Hepatocyte (in vitro differentiated cells): Measurements from ENCODE around the gene SPATA31E1. TPM values are rescaled to one million over a fixed set of nuclear protein-coding genes. Genes with fewer than 3 reads are reported as not detected.

Experiments
- DNase-seq: peaks from one replicate; pipeline ENCODE4 v3.0.0-alpha.2; 2016; ENCODE audit warnings: low spot score
- H2AFZ ChIP-seq: fragments of 200-600 bp; sonication (generic); 2 replicates; pipeline ENCODE4 v1.6.0; 2016; ENCODE audit warnings: antibody characterized with exemption, mild to moderate bottlenecking
- H3K27ac ChIP-seq: fragments of 200-600 bp; sonication (generic); 2 replicates; pipeline ENCODE4 v1.5.1; 2016; ENCODE audit warnings: mild to moderate bottlenecking
- H3K27me3 ChIP-seq: fragments of 200-600 bp; sonication (generic); 2 replicates; pipeline ENCODE4 v1.6.1; 2016
- H3K36me3 ChIP-seq: fragments of 200-600 bp; sonication (generic); replicated peaks from 2 replicates; pipeline ENCODE4 v1.5.1; 2016; ENCODE audit warnings: low read depth; ENCODE audit not compliant: insufficient read depth
- H3K4me1 ChIP-seq: fragments of 200-600 bp; sonication (generic); 2 replicates; pipeline ENCODE4 v1.5.1; 2016; ENCODE audit warnings: mild to moderate bottlenecking, moderate library complexity; ENCODE audit not compliant: insufficient read depth
- H3K4me2 ChIP-seq: fragments of 200-600 bp; sonication (generic); 2 replicates; pipeline ENCODE4 v1.6.0; 2016
- H3K4me3 ChIP-seq: fragments of 200-600 bp; sonication (generic); 2 replicates; pipeline ENCODE4 v1.5.1; 2016; ENCODE audit warnings: mild to moderate bottlenecking
- H3K79me2 ChIP-seq: fragments of 200-600 bp; sonication (generic); 2 replicates; pipeline ENCODE4 v1.6.0; 2017; ENCODE audit warnings: mild to moderate bottlenecking
- H3K9me2 ChIP-seq: fragments of 200-600 bp; sonication (generic); replicated peaks from 2 replicates; pipeline ENCODE4 v1.6.0; 2017; ENCODE audit warnings: mild to moderate bottlenecking; ENCODE audit not compliant: insufficient read depth
- H3K9me3 ChIP-seq: fragments of 200-600 bp; sonication (generic); 2 replicates; pipeline ENCODE4 v1.5.1; 2016; ENCODE audit warnings: low read depth, mild to moderate bottlenecking
- H4K20me1 ChIP-seq: fragments of 200-600 bp; sonication (generic); 2 replicates; pipeline ENCODE4 v1.6.0; 2016; ENCODE audit warnings: mild to moderate bottlenecking; ENCODE audit not compliant: insufficient read depth, poor library complexity, severe bottlenecking
- CTCF ChIP-seq: fragments of 200-600 bp; sonication (generic); IDR thresholded peaks from 2 replicates; pipeline ENCODE4 v1.5.1; 2016; ENCODE audit warnings: antibody characterized with exemption, mild to moderate bottlenecking; ENCODE audit not compliant: poor library complexity
- EZH2 ChIP-seq: fragments of 200-600 bp; sonication (generic); IDR thresholded peaks from 2 replicates; pipeline ENCODE4 v1.6.1; 2016; ENCODE audit warnings: antibody characterized with exemption, mild to moderate bottlenecking, borderline replicate concordance
- EZH2phosphoT487 ChIP-seq: fragments of 200-600 bp; sonication (generic); IDR thresholded peaks from one replicate; pipeline ENCODE4 v1.6.1; 2018; ENCODE audit warnings: antibody characterized with exemption, mild to moderate bottlenecking, low read depth, moderate library complexity; ENCODE audit not compliant: unreplicated experiment, severe bottlenecking
- WGBS: methylation state at CpG from one replicate; pipeline ENCODE4 v1.1.6; 2016; ENCODE audit warnings: low lambda C conversion rate; ENCODE audit errors: missing lambda C conversion rate; 5-methylcytosine and 5-hydroxymethylcytosine counted together
- polyA plus RNA-seq: library from polyadenylated mRNA; unstranded; fragments of >200 nt; fragmentation: Nextera tagmentation; extraction: Ambion mirVana; gene quantifications from 2 replicates; pipeline ENCODE4 v1.2.1, GENCODE V29; 2016
- total RNA-seq: library from RNA; depleted of rRNA; stranded (reverse); fragments of >200 nt; gene quantifications from 2 replicates; pipeline ENCODE4 v1.2.3, GENCODE V29; 2014

SPATA31E1 gene
- total and polyA plus RNA-seq, 2 experiments from 2014 or later = not detected

GRCh38 chr9:87889065-87889881 lies 6.6 kb downstream of the SPATA31E1 start:
- Histone ChIP-seq H3K4me3 (no peak overlapping the region), H3K4me1 (no peaks in the 10 kb centered on the region), H3K27me3 (no peaks in the 10 kb centered on the region), H3K9me3 (no peaks in the 10 kb centered on the region), H3K4me2 (no peak overlapping the region), H4K20me1 (no peaks in the 10 kb centered on the region), H3K36me3 (no peaks in the 10 kb centered on the region), H3K79me2 (no peaks in the 10 kb centered on the region), H3K27ac (no peak overlapping the region), H2AFZ (no peak overlapping the region), H3K9me2 (no peaks in the 10 kb centered on the region)
- no peak for DNase-seq
- TF ChIP-seq EZH2phosphoT487 (no peak), EZH2 (no peak), CTCF (no peak)
- WGBS = 95% methylated on average over 12 of the region's 12 CpGs

- H3K36me3 ChIP-seq = no peaks in the 10 kb centered on the region
- H3K79me2 ChIP-seq = no peaks in the 10 kb centered on the region
- no peak overlapping the region for H3K4me3 ChIP-seq
- no peaks in the 10 kb centered on the region for H3K27me3 ChIP-seq
- 100% methylated on average over 4 of the region's 4 CpGs for WGBS
- no peaks in the 10 kb centered on the region for H3K9me2 ChIP-seq
- DNase-seq = no peak
- no peaks in the 10 kb centered on the region for H4K20me1 ChIP-seq
- no peaks in the 10 kb centered on the region for H3K9me3 ChIP-seq
- H2AFZ ChIP-seq = no peak overlapping the region
- H3K27ac ChIP-seq = no peak overlapping the region
- no peaks in the 10 kb centered on the region for H3K4me1 ChIP-seq
- no peak for TF ChIP-seq EZH2
- TF ChIP-seq CTCF = no peak
- no peak for TF ChIP-seq EZH2phosphoT487
- no peak overlapping the region for H3K4me2 ChIP-seq
These were observed 7.2 kb downstream of the SPATA31E1 start for GRCh38 chr9:87889882-87890252.

- Histone ChIP-seq H2AFZ (no peak overlapping the region), H3K79me2 (no peaks in the 10 kb centered on the region), H3K4me2 (no peak overlapping the region), H3K27ac (no peak overlapping the region), H3K9me2 (no peaks in the 10 kb centered on the region), H3K27me3 (no peaks in the 10 kb centered on the region), H3K9me3 (no peaks in the 10 kb centered on the region), H4K20me1 (no peaks in the 10 kb centered on the region), H3K36me3 (no peaks in the 10 kb centered on the region), H3K4me1 (no peaks in the 10 kb centered on the region), H3K4me3 (no peak overlapping the region)
- no peak for DNase-seq
- WGBS = 87% methylated on average over 10 of the region's 10 CpGs
- TF ChIP-seq CTCF (no peak), EZH2 (no peak), EZH2phosphoT487 (no peak)
These were observed 8.2 kb downstream of the SPATA31E1 start for GRCh38 chr9:87890837-87891236.
